NCI-H774 (cell line): ENCODE results near the gene C1QB.
A peak's percentile ranks its signal among the peaks of the same experiment; 100 is the strongest.
"Not testable (repeated sequence)": the region's sequence is repeated elsewhere in the genome, so short reads cannot be mapped to it uniquely, and the experiment has no call there.

Source experiments
- DNase-seq: peaks from one replicate; lab custom pipeline; 2025; lab: John Stamatoyannopoulos, UW

Gene C1QB

GRCh38 chr1:22699681-22700520 lies 46.9 kb downstream of the C1QB start:
- DNase-seq = no peak

GRCh38 chr1:22702296-22703085 lies 49.5 kb downstream of the C1QB start:
- no peak for DNase-seq

GRCh38 chr1:22704440-22705067 lies 51.5 kb downstream of the C1QB start:
- peak; percentile 26 for DNase-seq

GRCh38 chr1:22705586-22705985 lies 52.5 kb downstream of the C1QB start:
- DNase-seq = no peak

- DNase-seq = not testable (repeated sequence)
Measured at GRCh38 chr1:22706100-22706499, 53.1 kb downstream of the C1QB start.

GRCh38 chr1:22708777-22709176 lies 55.7 kb downstream of the C1QB start:
- no peak for DNase-seq

GRCh38 chr1:22709227-22709626 lies 56.2 kb downstream of the C1QB start:
- no peak for DNase-seq

GRCh38 chr1:22709891-22710700 lies 57.1 kb downstream of the C1QB start:
- no peak for DNase-seq

- no peak for DNase-seq
Measured at GRCh38 chr1:22710701-22711049, 57.6 kb downstream of the C1QB start, which contains the start of gene EPHB2. TSS of gene EPHB2 (plus strand) at chr1:22710839. CDS start at chr1:22710983, 144 bp downstream.

- no peak for DNase-seq
Measured at GRCh38 chr1:22711071-22711470, 58.0 kb downstream of the C1QB start.
